GM19452 (cell line): Measurements from ENCODE around the gene CTBP2.

ENCODE experiments used
- ATAC-seq: cut with Tn5 transposase; IDR thresholded peaks from one replicate; pipeline ENCODE4 v1.9.1; 2021; ENCODE audit not compliant: unreplicated experiment

The CTBP2 gene

GRCh38 chr10:125159932-125160855 is at the start of gene CTBP2:
Gene CTBP2 (minus strand): TSS chr10:125160563.
- ATAC-seq = no peak

DNA sequence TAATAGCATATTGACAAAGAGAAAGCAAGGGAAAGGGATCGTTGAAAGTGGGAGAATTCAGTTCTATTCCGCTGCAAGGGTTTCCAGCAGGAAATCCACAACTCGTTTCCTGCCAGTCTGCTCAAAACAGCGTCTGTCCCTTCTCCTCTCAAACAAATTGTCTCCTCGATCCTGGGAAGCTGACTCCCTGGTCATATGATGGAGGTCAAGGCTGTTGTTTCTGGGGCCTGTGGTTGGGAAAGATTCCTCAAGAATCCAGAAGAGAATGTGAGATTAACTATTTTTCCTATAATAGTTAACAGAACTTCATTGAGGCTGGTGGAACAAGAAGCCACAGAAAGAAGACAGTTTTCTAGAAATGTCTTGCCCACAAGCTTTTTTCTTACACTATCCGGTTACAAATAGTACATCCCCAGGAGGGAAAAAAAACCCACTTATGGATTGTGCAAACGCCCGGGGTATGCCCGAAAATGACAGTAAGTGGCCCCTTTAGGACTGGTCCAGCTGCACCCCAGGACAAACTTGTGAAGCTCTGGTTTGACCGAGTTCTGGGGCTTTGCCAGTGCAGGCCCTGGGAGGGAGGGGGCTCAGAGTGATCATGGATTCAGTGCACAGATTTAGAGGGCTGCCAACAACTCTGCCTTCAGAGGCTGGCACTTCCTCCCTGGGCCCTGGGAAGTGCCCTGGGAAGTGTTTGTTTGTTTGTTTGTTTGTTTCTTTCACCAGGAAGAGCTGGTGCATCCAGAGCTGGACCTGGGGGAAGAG is 49.4 kb upstream of the CTBP2 start:
- no peak for ATAC-seq

- no peak for ATAC-seq
These were observed 48.6 kb upstream of the CTBP2 start for GRCh38 chr10:125208854-125209565.

DNA sequence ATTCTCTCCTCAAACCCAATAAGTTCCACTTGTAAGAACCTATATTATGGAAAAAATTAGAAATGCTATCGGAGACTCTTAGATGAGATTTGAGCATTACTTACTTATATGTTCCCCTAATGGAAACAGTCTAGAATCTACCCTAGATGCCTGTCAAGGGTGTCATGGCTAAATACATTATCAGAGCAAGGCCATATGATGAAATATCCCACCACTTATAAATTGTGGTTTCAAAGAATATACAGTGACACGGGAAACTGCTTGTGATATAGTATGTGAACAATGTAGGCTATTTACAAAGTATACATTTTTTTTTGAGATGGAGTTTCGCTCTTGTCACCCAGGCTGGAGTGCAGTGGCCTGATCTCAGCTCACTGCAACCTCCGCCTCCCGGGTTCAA is 46.3 kb upstream of the CTBP2 start:
- ATAC-seq = no peak

DNA sequence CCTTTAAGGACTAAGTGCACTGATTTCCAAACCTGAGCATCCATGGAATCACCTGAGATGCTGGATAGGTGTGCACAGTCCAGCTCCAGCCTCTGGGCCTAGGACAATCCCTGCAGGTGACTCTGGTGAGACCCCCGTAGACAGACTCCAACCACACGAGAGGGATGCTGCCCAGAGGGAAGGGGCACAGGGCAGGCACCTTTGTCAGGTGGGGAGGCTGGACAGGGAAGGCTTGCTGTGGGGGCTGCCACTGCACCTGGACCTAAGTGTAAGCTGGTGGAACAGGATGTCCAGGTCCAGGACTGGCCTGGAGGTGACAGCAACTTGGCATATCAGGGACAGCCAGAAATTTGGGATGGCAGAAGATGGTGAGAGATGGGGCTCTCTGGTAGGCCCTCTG is 45.1 kb upstream of the CTBP2 start:
- no peak for ATAC-seq

DNA sequence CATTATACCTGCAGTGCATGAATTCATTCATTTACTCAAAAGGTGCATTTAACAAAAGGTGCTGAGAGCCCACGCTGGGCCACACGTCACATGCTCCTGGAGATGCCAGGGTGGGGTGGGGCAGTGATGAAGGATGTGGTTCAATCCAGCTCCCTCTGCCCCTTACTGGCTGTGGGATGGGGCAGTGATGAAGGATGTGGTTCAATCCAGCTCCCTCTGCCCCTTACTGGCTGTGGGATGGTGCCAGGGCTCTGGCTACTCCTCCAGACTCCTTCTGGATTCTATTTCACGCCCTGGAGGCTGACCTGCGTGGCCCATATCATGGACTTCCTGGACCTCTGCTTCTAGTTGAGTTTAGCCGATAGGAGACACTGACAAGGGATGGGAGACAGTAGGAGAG is 44.0 kb upstream of the CTBP2 start:
- no peak for ATAC-seq

DNA sequence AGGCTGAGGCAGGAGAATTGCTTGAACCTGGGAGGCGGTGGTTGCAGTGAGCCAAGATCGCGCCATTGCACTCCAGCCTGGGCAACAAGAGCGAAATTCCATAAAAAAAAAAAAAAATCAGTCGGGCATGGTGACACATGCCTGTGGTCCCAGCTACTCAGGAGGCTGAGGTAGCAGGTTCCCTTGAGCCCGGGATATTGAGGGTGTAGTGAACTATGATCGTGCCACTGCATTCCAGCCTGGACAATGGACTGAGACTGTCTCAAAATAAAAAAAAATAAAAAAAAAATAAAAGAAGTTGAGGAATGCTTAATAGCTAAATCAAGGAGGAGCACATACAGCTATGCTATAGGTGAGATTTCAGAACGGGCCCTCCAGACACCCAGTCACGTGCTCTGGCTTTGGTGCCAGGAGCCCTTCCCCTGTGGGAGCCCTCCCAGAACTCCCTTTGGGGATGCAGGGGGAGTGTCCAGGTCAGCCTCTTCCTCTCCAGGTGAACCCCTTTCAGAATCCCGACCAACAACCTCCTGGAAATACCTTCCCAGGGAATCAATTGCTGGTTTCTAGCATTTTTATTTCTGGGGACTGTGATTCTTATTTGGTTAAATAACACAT is 42.9 kb upstream of the CTBP2 start:
- ATAC-seq = no peak

DNA sequence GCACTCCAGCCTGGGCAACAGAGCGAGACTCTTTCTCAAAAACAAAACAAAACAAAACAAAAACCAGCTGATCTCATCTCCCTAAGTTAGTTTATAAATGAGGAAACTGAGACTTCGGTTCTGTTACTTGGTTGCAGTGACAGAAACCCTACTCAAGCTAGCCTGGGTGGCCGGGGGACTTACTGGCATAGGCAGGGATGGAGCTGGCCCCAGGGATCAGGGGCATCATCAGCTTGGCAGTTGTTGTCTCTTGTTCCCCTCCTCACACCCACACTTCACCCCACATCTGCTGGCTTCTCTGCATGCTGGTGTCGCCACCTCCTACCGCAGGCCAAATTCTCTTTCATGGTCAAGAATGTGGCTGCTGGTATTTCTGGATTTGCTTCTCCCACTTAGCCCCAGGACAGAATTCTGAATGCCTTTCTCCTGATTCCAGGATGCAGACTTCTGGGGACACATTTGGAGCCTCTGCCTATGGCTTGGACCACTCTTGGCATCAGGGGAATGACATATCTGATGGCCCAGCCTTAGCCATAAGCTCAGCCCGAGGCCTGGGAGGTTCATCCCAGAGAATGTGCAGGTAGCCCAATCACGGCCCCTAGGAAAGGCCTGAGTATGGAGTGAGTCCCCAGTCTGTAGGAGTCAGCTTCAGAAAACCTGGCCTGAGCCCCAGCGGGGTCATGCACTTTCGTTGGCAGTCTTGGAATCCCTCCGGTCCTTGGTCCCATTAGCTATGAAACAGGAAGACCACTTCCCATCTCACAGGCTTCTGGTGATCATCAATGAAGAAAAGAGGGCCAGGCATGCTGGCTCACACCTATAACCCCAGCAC is 41.6 kb upstream of the CTBP2 start:
- no peak for ATAC-seq

DNA sequence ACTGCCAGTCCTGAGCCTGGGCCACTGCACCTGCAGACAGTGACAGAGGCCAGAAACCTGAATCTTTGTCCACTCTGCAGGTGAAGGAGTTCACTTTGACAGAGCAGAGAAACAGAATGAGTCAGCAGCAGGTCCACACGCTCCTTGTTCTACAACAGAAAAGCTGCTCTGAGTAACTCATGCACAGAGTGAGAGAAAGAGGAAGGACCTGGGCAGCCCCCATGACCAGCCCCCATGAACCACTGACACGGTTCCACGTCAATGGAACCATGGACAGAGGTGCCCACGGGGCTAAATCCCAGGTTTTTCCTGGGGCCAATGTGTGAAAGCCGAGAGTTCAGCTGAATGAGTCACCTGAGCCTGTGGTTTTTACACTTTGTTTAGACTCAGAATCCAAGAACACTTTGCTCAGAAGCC is 40.8 kb upstream of the CTBP2 start:
- peak; percentile 83 for ATAC-seq

GRCh38 chr10:125200396-125200795 is 40.0 kb upstream of the CTBP2 start:
- no peak for ATAC-seq

- ATAC-seq = no peak
These were observed 38.9 kb upstream of the CTBP2 start for GRCh38 chr10:125199270-125199669.

DNA sequence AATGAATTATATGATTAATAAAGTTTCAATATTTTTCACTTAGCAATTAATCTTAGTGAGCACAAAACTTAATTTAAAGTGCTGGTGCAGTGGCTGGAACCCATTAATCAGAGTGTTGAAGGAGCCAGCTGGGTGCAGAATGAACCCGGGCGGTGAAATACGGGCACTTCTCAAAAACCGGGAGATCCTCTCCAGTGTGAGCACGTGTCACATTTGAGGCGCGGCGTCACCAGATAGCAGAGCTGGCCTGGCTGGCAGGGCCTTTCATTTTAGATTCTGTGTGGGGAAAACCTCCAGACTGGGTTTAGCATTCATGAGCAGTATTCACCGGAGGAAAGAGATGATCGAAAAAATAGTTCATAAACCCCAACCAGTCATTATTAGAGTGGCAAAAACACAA is 34.5 kb upstream of the CTBP2 start:
- ATAC-seq = no peak

GRCh38 chr10:125193306-125193877 is 33.0 kb upstream of the CTBP2 start:
- no peak for ATAC-seq

GRCh38 chr10:125192620-125193019 is 32.3 kb upstream of the CTBP2 start:
- ATAC-seq = no peak

GRCh38 chr10:125192005-125192404 is 31.6 kb upstream of the CTBP2 start:
- no peak for ATAC-seq

GRCh38 chr10:125190946-125191345 is 30.6 kb upstream of the CTBP2 start:
- ATAC-seq = no peak

DNA sequence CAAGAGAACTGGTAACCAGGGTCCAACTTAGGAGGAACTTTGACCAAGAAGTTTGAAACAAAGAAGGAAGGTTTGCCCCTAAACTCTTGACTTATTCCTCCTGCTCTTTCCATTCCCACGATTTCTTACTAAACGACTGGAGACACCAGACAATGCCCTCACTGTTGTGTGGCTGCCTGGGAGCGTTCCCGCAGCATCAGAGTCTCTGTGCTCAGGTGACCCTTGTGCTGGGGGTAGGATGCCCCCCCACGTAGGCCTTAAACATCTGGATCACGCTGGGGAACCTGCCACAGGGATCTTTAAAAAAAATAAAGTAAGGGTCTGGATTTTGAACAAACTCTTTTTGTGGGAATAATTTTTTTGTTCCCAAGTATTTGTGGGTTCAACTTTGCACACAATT is 30.1 kb upstream of the CTBP2 start:
- ATAC-seq = no peak

GRCh38 chr10:125189162-125189561 is 28.8 kb upstream of the CTBP2 start:
- ATAC-seq = no peak

DNA sequence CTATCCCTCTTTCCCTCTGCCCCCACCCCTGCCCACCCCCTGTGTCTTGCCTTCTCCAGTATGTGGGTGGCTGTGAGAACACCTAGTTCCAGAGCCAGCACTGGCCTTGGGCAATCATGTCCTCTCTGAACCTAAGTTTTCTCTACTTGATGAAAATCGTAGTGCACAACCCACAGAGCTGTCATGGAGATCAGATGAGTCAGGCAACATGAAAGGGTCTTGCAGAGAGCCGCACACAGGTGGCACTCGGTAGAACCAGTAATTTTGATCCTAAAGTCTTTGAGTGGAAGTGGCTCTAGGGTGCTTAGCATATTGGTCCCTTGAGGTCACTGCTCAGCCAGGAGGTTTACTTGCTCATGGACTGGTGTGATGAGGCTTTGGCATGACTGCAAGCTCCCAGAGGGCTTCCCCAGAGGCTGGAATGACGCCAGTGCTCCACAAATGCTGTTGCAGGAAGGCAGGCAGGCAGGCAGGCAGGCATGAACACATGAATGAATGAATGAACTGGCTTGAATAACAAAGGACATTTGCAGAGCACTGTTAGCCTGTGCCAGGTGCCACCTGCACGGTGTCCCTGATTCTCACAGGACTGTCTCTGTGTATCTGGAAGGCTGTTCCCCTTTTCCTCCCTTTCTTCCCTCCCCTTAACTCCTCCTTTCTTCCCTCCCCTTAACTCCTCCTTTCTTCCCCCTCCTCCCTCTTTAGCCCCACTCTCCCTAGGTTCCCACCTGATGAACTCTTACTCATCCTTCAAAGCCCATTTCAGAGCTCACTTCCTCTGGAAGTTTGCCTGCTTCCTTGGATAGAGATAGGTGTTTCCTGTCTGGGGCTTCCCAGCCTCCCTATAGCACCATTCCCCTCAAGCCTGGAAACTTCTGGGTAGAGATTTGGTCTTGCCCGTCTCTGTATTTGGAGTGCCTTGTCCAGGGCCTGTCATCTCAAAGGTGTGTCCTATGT is 27.2 kb upstream of the CTBP2 start:
- ATAC-seq = no peak
